Measurements from ENCODE around the gene NAA60.
"Not testable (repeated sequence)": the region's sequence is repeated elsewhere in the genome, so short reads cannot be mapped to it uniquely, and the experiment has no call there.

Gene NAA60

DNA sequence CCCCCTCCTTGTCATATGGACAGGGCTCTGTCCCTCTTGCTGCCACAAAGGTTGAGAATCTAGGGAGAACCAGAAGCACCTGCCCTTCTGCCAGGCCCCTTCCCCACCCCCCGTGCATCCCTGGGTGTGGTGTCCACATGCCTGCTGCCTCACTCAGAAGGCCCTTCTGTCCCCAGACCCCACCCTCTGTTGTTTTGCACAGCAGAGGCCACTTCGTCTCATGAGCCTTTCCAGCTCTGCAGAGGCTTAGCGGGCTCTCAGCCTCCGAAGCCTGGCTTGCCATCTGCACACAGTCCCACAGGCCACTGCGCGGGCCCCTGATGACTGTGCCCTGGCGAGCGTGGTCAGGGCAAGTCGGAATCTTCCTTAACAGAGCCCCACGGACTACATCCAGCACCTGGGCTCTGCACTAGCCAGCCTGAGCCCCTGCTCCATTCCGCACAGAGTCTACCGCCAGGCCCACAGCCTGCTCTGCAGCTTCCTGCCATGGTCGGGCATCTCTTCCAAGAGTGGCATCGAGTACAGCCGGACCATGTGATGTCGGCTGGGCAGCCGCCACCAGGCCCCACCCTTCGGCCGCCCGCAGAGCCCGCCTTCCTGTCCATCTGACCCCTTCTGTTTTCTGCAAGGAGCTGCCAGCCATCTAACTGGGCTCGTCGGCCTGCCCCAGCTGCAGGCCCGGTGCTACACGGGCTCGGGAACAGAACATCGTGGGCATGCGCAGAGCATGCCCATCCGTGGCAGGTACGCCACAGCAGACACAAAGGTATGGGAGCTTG is 41.0 kb downstream of the NAA60 start:
- DNase-seq: no peak

DNA sequence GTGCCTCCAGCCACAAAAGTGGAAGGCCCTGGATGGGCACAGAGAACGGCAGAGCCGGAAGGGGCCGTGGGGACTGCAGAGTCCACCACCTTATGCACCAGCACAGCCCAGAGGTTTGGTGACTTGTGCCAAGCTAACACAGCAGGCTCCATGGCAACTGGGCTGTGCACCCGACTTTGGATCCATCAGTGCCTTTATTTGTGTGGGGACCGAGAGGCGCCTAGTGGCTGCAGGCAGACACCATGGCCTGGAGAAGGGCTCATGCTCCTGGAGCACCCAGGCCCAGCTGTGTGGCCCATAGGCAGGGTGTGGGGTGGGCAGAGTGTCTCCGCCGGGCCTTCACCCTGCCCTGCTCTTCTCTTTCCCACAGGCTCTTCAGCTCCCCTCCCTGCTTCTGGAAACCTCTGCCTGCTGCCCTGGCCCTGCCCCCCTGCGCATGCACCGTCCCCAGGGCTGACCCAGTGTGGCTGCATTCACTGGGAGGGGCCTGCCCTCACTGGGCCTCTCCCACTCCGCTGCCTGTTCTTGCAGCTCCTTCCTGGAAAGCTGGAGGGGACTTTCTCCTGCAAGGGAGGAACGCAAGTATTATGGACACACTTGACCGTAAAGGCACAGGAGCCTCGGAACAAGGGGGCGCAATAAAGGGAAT is 41.7 kb downstream of the NAA60 start:
- no peak for DNase-seq

DNA sequence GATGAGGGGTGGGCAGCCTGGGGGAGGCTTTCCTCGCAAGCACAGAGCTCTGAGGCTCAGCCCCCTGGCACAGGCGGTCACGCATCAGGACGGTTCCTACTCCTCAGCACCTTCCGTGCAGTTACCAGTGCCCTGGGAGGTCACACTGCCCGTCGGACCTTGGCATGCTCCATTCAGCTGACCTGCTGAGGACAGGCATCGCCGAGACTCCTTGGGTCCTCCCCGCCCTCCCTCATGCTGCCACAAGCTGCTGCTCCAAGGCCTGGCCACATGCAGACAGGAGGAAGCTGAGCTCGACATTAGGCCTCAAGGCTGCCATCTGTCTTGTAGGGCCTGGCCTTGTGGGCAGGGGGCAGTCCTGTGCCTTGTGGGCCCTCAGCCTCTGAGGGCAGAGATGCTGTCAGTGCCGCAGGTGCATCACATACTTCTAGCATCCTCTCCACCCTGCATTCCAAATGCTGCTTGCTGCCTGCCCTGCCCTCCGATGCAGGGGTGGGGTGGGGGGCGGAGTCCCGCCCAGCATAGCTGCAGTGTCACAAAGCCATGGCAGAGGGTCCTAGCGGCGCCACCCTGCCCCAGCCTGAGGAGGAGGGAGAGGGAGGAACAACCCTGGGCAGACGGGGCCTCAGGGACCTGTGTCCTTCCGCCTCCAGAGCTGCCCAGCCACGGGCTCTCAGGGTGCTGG is 42.5 kb downstream of the NAA60 start:
- DNase-seq: no peak

DNA sequence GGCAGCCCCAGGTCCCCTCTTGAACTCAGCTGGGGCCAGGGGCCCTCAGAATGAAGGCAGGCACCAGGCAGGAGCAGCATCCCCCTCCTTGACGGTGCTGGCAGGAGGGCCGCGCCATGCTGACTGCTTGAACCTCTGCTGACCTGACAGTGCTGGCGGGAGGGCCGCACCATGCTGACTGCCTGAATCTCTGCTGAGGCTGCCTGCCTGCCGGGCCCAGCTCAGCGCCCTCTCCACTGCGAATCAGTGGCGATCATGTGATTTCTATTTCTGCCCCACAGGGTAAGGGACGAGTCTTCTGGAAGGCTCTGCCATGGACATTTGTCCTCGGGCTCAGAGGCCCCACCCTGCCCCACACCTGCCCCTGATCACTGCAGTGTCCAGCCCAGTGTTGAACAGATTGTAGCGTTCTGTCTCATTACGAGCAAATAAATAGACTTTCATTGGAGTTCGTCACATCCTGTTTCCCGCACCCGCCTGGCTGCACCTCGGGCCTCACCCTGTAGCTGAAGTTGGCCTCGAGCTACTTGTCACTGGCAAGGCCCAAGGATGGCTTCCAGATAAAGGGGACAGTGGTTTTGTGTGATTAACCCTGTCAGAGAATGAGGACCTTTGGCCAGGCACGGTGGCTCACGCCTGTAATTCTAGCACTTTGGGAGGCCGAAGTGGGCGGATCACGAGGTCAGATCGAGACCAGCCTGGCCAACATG is 43.2 kb downstream of the NAA60 start:
- DNase-seq: no peak

DNA sequence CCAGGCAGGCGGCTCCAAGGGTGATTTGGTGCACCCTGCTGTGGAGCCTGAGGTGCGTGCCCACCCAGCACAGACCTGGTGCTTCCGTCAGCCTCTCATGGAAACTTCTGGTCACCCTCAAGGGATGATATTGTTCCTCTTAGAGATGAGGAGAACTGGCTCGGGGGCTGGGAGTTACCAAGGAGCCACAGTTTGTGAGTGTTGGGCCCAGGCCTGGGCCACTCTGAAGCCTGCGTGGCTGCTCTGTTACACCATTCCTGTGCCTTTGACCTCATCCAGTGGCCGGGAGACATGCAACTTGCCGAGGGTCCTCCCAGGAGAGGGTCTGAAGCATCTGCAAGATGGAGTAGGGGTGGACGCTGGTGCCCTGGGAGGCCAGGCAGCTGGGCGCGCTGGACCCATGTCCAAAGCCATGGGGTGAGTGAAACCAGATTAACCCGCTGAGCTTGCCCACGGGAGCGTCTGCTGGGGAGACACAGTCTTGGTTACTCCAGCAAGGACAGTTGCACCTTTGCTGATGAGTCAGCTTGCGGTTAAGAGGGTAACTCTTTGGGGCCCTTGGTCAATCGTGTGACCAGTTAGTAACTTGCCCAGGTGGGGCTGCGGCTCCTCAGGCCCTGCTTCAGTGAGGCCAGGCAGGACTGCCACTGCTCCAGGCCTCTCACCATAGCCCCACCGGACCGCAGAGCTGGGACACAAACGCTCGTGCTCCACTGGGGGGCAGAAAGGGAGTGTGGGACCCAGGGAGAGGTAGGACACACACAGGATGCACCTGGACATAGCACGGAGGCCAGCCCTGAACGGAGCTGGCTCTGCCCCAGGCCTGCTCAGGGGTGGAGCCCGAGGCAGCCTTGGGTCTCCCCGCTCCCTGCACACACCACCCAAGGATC is 44.3 kb downstream of the NAA60 start:
- no peak for DNase-seq

DNA sequence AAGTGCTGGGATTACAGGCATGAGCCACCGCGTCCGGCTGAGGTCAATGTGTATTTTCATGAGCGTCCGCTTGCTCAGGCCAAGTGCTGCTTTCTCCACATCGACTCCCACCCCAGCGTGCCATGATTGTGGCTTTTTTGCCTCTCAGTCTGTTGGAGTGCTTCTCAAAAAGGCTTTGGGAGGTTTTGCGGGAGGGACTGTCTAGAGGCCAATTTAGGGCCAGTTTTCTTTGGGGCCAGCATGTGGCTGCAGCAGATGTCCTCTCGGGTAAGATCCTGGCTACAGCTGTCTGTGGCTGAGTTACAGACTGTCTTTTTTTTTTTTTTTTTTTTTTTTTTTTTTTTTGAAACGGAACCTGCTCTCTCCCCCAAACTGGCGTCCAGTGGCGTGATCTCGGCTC is 45.3 kb downstream of the NAA60 start:
- no peak for DNase-seq

DNA sequence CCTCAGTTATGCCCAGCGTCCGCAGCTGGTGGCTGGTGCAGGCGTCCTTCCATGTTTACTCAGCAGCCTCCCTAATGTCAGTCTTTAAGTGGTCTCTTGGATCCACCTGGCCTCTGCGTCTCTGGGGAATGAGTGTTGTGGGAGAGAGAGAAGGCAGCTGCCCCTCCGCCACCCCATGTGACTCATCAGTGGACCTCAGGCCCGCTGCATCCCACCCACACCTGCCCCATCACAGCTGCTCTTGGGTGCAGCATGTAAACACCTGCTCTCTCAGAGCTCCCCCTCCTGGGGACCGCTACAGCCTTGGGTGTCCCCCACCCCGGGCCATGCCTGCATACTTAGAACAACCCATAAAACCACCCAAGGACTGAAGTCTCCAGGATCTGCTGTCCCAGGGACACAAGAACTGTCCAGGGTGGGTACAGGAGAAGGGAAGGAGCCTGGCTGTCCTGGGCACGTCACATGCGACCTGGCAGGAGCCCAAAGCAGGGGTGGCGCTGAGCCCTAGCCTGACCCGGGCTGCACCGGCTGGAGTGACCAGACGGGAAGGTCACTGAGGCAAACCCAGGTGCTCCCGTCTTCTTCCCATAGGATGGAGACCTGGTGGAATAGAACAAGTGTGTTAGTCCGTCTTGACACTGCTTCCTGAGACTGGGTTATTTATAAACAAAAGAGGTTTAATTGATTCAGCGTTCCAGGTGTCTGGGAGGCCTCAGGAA is 47.6 kb downstream of the NAA60 start:
- DNase-seq: no peak

DNA sequence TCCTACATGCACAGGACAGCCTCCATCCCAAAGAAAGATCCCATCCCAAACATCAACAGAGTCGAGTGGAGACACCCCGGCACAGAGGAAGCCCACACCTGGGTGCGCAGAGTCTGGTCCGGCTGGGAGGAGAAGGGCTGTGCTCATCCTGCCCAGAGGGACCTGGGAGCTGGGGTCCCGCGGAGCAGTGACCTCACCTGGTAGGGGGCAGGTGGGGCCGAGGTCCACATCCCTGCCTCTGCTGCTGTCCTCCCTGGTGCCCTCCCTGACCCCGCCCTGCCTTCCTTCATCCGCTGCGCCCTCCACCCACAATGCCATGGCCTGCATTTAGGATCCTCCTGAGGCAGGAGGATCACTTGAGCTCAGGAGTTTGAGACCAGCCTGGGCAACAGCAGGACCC is 48.9 kb downstream of the NAA60 start:
- no peak for DNase-seq

DNA sequence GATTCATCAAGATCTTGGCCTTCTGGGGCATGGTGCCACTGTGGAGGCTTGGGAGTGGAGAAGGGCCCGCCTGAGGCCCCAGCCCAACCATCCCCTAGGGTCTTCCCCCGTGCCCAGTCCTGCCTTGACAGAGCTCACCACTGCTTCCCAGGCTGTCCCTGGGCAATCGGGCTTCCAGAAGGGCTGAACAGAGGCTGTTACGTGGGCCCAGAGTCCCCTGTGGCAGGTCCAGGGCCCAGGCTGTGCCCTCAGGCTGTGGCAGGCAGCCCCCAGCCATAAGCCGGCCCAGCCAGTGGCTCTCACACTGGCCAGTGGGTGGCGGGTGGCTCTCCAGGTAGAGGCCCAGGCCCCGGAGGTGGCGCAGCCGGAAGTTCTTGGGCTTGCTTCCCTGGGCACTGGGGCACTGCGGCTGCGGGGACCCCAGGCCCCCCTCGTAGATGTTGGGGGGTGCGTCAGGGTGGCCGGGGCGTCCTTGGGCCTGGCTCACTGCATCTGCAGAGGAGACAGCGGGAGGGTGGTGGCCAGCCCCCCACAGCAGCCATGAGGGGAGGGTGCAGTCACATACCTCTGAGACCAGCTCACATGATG is 51.0 kb downstream of the NAA60 start:
- DNase-seq: no peak

DNA sequence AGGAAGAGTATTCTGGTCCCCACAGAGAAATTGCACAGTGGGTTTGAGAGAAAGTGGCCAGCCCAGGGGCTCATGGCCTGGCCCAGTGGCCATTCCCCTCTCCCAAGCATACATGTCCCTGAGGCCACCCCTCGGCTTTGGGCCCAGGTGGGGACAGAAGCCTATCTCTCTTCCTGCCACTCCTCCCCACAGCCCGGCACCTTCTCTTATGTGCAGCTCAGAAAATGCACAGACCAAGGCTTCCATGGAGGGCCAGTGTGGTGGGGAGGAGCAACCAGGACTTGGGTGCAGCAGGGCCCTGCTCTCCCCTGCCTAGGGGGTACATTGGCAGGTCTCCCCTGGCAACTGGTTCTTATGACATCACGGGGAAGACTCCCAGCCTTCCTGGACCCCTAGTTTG is 51.7 kb downstream of the NAA60 start, which contains the start of gene C16orf90:
Gene C16orf90 (minus strand): TSS at position 314 of the 400 bp plus-strand sequence. CDS start 68 bp downstream, at position 246.
- DNase-seq: no peak

DNA sequence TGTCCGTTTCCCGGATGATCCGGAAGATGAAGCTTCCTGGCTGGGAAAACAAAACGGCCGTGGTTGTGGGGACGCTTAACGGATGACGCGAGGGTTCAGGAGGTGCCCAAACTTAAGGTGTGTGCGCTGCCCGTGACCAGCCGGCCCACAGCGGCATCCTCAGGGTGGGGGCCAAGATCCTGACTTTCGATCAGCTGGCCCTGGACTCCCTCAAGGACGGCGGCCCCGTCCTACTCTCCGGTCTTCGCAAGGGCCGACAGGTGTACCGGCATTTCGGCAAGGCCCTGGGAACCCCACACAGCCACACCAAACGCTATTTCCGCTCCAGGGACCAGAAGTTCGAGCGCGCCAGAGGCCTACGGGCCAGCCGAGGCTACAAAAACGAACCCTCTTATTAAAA is 52.9 kb downstream of the NAA60 start:
- no peak for DNase-seq

DNA sequence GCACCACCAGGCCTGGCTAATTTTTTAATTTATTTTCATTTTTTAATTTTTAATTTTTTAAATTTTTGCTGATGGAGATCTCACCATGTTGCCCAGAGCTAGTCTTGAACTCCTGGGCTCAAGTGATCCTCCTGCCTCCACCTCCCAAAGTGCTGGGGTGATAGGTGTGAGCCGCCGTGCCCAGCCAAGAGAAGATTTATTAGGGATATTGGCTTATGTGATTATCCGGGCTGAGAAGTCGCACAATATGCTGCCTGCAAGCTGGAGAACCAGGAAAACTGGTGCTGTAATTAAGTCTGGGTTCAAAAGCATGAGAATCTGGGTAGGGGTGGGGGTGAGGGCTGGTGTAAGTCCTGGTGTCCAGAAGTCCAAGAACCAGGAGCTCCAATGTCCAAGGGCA is 54.3 kb downstream of the NAA60 start:
- no peak for DNase-seq

DNA sequence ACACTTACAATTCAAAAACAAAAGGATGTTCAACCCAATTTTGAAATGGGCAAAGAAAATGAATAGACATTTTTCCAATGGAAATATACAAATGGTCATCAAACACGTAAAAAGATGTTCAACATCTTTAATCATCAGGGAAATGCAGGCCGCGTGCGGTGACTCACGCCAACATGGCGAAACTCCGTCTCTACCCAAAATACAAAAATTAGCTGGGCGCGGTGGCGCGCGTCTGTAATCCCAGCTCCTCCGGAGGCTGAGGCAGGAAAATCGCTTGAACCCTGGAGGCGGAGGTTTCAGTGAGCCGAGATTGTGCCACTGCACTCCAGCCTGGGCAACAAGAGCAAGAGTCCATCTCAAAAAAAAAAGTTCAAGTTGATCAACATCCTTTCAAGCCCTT is 55.5 kb downstream of the NAA60 start:
- DNase-seq: no peak

DNA sequence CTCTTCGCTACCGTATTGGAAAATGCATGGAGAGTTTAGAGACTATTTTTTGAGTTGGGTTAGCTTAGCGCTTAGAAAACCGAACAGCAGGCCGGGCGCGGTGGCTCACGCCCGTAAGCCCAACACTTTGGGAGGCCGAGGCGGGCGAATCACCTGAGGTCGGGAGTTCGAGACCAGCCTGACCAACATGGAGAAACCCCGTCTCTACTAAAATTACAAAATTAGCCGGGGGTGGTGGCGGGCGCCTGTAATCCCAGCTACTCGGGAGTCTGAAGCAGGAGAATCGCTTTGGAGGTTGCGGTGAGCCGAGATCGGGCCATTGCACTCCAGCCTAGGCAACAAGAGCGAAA is 57.9 kb downstream of the NAA60 start:
- not testable (repeated sequence) for DNase-seq

DNA sequence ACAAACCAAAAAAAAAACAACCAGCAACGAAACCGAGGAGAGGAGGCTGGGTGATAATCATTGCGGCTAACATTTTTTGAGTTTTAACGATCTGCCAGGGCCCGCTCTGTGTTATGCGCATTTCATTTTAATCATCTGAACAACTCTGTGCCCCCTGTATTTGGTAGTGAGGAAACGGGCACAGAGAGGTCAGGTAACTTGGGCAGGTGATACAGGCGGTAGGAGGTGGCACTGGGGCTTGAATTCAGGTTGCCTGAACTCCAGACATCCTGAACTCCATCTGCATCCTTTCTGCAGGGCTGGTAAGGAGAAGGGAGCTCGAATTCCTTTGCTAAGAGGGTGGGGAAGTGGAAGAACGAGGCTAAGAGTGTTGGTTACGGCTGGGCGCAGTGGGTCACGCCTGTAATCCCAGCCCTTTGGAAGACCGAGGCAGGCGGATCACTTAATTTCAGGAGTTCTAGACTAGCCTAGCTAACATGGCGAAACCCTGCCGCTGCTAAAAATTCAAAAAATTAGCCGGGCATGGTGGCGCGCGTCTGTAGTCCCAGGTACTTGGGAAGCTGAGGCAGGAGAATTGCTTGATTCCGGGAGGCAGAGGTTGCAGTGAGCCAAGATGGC is 58.4 kb downstream of the NAA60 start:
- DNase-seq: no peak

DNA sequence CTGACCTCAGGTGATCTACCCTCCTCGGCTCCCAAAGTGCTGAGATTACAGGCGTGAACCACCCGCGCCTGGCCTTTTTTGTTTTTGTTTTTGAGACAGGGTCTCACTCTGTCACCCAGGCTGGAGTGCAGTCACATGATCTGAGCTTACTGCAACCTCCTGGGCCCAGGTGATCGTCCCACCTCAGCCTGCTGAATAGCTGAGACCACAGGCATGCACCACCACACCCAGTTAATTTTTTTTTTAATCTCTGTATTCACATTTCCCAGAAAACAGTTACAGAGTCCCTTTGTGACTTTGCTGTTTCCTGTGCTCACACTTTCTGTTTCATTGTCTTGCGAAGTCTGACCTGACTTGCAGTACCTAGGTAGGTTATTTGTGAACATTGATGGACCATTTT is 60.0 kb downstream of the NAA60 start:
- no peak for DNase-seq

DNA sequence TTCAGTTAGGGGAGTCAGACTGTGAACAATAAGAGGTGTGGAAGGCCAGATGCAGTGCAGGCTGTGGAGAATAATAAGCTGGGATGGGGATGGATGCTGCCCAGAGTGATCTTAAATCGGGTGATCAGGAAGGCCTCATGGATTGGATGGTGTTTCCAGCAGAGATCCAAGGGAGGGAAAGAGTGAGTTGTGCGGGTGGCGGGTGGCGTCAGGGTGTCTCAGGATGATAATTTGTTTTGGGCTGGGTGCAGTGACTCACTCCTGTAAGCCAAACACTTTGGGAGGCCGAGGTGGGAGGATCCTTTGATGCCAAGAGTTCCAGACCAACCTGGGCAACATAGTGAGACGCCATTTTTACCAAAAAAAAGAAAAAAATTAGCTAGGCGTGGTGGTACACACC is 65.3 kb downstream of the NAA60 start:
- no peak for DNase-seq

DNA sequence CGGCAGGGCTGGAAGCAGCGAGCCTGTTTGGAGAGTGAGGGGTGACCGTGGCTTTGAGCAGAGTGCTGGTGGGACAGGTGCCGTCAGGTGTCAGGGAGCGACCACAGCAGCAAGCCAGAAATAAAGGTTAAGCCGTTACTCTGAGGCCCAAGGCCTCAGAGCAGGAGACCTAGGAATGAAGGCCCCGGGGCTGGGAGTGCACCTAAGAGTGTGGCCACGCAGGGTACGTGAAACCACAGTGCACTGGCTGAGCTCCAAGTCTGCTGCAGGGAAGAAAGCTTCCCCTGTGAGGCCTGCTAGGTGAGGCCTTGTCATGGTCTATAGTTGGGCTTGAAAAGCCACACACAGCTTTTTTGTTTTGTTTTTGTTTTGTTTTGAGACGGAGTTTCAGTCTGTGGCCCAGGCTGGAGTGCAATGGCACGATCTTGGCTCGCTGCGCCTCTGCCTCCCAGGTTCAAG is 66.0 kb downstream of the NAA60 start:
- DNase-seq: no peak

DNA sequence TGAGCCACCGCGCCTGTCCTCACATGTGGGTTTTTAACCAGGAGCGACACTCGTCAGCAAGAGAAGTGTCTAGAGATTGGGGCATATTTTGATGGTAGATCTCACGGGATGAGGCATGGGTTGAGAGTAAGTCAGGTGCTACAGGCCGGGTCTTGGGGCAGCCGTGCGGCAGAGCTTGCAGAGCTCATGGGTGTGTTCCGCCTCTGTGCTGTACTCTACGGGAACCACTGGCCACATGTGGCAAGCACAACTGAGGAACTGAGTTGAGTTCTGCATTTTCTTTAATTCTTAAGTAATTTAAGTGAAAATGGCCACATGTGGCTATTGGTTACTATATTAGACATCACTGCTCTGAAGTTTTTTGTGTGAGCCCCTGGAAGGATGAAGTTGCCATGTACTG is 66.9 kb downstream of the NAA60 start:
- DNase-seq: no peak

DNA sequence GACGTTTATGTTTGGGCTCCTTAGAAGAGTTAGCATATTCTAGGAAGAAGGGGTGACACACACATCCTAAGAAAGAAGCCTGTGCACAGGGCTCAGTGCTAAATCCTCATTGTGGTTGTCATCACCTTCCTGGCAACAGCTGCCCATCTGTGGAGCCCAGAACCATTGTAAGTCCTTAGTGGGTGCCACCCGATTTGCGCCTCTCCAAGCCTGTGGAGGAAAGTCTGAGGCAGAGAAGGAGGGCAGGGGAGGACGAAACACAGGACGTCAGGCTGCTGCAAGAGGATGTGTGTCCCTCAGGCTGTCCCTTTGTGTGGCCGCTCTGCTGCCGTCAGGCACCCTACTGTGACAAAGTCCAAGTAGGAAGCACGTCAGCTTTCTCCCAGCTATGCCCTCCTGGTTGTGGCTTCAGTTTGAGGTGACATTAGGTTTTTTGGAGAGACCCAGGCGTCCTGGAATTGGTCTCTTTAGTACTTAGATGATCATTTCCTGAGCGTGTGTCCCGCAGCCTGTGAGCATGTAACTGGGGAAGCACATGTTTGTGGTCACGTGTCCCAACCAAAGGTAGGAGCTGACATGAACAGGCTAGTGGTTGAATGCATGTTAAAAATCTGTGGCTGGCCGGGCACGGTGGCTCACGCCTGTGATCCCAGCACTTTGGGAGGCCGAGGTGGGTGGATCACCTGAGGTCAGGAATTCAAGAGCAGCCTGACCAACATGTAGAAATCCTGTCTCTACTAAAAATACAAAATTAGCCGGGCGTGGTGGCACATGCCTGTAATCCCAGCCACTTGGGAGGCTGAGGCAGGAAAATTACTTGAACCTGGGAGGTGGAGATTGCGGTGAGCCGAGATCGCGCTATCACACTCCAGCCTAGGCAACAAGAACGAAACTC is 68.1 kb downstream of the NAA60 start:
- DNase-seq: no peak
